ENCODE measurements around the gene EXOC3L1.

Gene EXOC3L1

DNA sequence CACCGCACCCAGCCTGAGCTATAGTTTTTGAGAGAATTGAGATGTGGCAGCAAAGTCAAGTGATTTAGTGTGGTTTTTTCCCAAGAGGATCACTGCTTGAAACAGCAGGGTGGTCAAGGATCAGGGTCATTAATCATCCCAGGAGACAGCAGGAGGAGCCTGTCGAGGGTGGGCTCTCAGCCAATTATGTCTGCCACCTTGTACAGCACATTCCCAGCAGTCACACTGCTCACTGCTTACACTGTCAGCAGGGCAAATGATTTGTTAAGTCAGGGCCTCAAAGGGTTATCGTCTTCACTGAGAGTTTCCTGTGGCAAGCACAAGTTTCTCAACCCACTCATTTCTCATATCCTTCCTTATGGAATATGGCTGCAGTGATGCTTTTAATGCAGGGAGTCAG is 52.3 kb downstream of the EXOC3L1 start:
- TF ChIP-seq, protein P1, sequence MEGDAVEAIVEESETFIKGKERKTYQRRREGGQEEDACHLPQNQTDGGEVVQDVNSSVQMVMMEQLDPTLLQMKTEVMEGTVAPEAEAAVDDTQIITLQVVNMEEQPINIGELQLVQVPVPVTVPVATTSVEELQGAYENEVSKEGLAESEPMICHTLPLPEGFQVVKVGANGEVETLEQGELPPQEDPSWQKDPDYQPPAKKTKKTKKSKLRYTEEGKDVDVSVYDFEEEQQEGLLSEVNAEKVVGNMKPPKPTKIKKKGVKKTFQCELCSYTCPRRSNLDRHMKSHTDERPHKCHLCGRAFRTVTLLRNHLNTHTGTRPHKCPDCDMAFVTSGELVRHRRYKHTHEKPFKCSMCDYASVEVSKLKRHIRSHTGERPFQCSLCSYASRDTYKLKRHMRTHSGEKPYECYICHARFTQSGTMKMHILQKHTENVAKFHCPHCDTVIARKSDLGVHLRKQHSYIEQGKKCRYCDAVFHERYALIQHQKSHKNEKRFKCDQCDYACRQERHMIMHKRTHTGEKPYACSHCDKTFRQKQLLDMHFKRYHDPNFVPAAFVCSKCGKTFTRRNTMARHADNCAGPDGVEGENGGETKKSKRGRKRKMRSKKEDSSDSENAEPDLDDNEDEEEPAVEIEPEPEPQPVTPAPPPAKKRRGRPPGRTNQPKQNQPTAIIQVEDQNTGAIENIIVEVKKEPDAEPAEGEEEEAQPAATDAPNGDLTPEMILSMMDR (IDR thresholded peaks at IDR 0.05; ENCODE audit: low read depth, low read length, missing control alignments), result no peak
- in situ Hi-C loops (cut with HindIII; ENCODE audit: low sequenced_read_pairs), result no loop called here
- DNase-seq (ENCODE audit: low read depth), result no peak
- H3K4me3 ChIP-seq (ENCODE audit: low read depth, low read length), result no peak overlapping the region

All from astrocyte of the cerebellum (primary cell).